ENCODE results near the gene E4F1. TPM values are rescaled to one million over a fixed set of nuclear protein-coding genes. Genes with fewer than 3 reads are reported as not detected.

The E4F1 gene
- total and polyA plus RNA-seq, 4 donors = 4.4 to 19.1 (median 13.7) TPM

- H3K36me3 ChIP-seq (ENCODE audit: control insufficient read depth in 4 of 4, insufficient read depth in 3 of 4, low read depth in 1 of 4, low read length in 3 of 4) = peaks cover 7 to 37% (median 16%) of the 10 kb centered on the region in 4 donors
- H3K4me1 ChIP-seq (ENCODE audit: control insufficient read depth in 4 of 4, insufficient read depth in 4 of 4, low read length in 3 of 4) = peaks cover 0 to 14% (median 11%) of the 10 kb centered on the region in 4 donors
- 60% methylated on average over 18 of the region's 18 CpGs for WGBS
- H3K9ac ChIP-seq (ENCODE audit: low read depth in 1 of 2, low read length in 2 of 2) = no peak overlapping the region
- H3K27me3 ChIP-seq (ENCODE audit: control insufficient read depth in 4 of 4, insufficient read depth in 4 of 4, low read length in 3 of 4) = no peaks in the 10 kb centered on the region
- no peak overlapping the region for H3K4me3 ChIP-seq (ENCODE audit: low read depth in 1 of 3, low read length in 3 of 3)
- H3K27ac ChIP-seq (ENCODE audit: low read depth in 1 of 2, low read length in 2 of 2) = no peak overlapping the region
- no peak for TF ChIP-seq GABPA (IDR thresholded peaks at IDR 0.05 in 1 of 2, conservative IDR thresholded peaks at IDR 0.05 in 1 of 2)
- TF ChIP-seq FOXA1 (IDR thresholded peaks at IDR 0.05) = no peak
- TF ChIP-seq HNF4A (conservative IDR thresholded peaks at IDR 0.05) = no peak
- TF ChIP-seq ATF3 (IDR thresholded peaks at IDR 0.05) = no peak
- TF ChIP-seq ZBTB33 (IDR thresholded peaks at IDR 0.05) = no peak
- no peak for TF ChIP-seq FOXA2 (IDR thresholded peaks at IDR 0.05)
- no peak for TF ChIP-seq NR2F2 (IDR thresholded peaks at IDR 0.05)
- no peak for TF ChIP-seq MAX (IDR thresholded peaks at IDR 0.05)
- TF ChIP-seq CTCF (IDR thresholded peaks at IDR 0.05; ENCODE audit: low read depth, low read length, missing input control) = no peak
- TF ChIP-seq HNF4G (IDR thresholded peaks at IDR 0.05) = no peak
- no peak for TF ChIP-seq REST (IDR thresholded peaks at IDR 0.05)
- TF ChIP-seq RAD21 (IDR thresholded peaks at IDR 0.05) = no peak
- TF ChIP-seq YY1 (IDR thresholded peaks at IDR 0.05) = no peak
- TF ChIP-seq JUND (IDR thresholded peaks at IDR 0.05) = no peak
- no peak for TF ChIP-seq EGR1 (IDR thresholded peaks at IDR 0.05; ENCODE audit: low read depth in 2 of 2)
- no peak for TF ChIP-seq RXRA (IDR thresholded peaks at IDR 0.05)
- no peaks in the 10 kb centered on the region for H3K9me3 ChIP-seq (ENCODE audit: control insufficient read depth in 4 of 4, low read length in 3 of 4)
- no peak for DNase-seq (ENCODE audit: low spot score)
Measured at GRCh38 chr16:2238150-2238837, 14.9 kb downstream of the E4F1 start.
